ENCODE data around the gene TMEM120B.

DNA sequence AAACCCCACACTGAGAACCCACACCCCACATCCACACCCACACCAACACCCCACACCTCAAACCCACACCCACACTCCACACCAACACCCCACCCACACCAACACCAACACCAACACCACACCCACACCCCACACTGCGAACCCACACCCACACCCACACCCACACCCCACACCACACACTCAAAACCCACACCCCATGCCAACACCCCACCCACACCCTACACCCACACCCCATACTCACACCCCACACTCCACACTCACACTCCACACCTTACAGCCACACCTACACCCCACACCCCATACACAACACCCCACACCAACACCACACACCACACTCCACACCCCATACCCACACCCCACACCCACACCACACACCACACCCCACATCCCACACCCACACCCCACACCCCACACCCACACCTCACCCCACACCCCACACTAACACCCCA lies 38.0 kb downstream of the TMEM120B start:
- TF ChIP-seq, protein P1, sequence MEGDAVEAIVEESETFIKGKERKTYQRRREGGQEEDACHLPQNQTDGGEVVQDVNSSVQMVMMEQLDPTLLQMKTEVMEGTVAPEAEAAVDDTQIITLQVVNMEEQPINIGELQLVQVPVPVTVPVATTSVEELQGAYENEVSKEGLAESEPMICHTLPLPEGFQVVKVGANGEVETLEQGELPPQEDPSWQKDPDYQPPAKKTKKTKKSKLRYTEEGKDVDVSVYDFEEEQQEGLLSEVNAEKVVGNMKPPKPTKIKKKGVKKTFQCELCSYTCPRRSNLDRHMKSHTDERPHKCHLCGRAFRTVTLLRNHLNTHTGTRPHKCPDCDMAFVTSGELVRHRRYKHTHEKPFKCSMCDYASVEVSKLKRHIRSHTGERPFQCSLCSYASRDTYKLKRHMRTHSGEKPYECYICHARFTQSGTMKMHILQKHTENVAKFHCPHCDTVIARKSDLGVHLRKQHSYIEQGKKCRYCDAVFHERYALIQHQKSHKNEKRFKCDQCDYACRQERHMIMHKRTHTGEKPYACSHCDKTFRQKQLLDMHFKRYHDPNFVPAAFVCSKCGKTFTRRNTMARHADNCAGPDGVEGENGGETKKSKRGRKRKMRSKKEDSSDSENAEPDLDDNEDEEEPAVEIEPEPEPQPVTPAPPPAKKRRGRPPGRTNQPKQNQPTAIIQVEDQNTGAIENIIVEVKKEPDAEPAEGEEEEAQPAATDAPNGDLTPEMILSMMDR (IDR thresholded peaks at IDR 0.05), result no peak
- TF ChIP-seq ZFX (IDR thresholded peaks at IDR 0.05; ENCODE audit: borderline replicate concordance), result no peak

Measured in 22Rv1 (cell line).